GM18951 (cell line): ENCODE results near the gene INF2.
A peak's percentile ranks its signal among the peaks of the same experiment; 100 is the strongest.

Source experiments
- POLR2A ChIP-seq: IDR thresholded peaks from 4 replicates; pipeline ENCODE4 v1.6.1; 2011; ENCODE audit warnings: mild to moderate bottlenecking; ENCODE audit not compliant: insufficient read length, insufficient read depth; ENCODE audit errors: extremely low read depth
- in situ Hi-C: fragments of 300-500 bp; cut with MboI; formaldehyde crosslinking; loops from one replicate; pipeline ENCODE4 v1.12.0; 2022; ENCODE audit warnings: low sequenced_read_pairs, mixed read lengths, inconsistent platforms; ENCODE audit not compliant: unreplicated experiment

INF2 gene

GRCh38 chr14:104714066-104714465 lies 24.6 kb downstream of the INF2 start:
- no peak for TF ChIP-seq POLR2A
- in situ Hi-C loops: no loop called here

- TF ChIP-seq POLR2A: no peak
- in situ Hi-C loops: no loop called here
Measured at GRCh38 chr14:104714681-104715080, 25.3 kb downstream of the INF2 start.

- no peak for TF ChIP-seq POLR2A
- in situ Hi-C loops: no loop called here
Measured at GRCh38 chr14:104715416-104715815, 26.0 kb downstream of the INF2 start.

- TF ChIP-seq POLR2A: no peak
- in situ Hi-C loops: no loop called here
Measured at GRCh38 chr14:104715871-104716270, 26.5 kb downstream of the INF2 start.

- no peak for TF ChIP-seq POLR2A
- in situ Hi-C loops: no loop called here
Measured at GRCh38 chr14:104717137-104717536, 27.7 kb downstream of the INF2 start.

GRCh38 chr14:104717646-104718045 lies 28.2 kb downstream of the INF2 start:
- no peak for TF ChIP-seq POLR2A

GRCh38 chr14:104718147-104718546 lies 28.7 kb downstream of the INF2 start:
- in situ Hi-C loops: no loop called here
- no peak for TF ChIP-seq POLR2A

More at GRCh38 chr14:104717646-104718045, 28.2 kb downstream of the INF2 start:
- in situ Hi-C loops: no loop called here

GRCh38 chr14:104718871-104719270 lies 29.5 kb downstream of the INF2 start:
- in situ Hi-C loops: no loop called here
- no peak for TF ChIP-seq POLR2A

- in situ Hi-C loops: no loop called here
- TF ChIP-seq POLR2A: no peak
Measured at GRCh38 chr14:104719343-104719742, 29.9 kb downstream of the INF2 start.

GRCh38 chr14:104721505-104722431 lies 32.4 kb downstream of the INF2 start:
- TF ChIP-seq POLR2A: no peak
- in situ Hi-C loops: no loop called here

GRCh38 chr14:104722938-104723650 lies 33.7 kb downstream of the INF2 start:
- in situ Hi-C loops: no loop called here
- TF ChIP-seq POLR2A: no peak

- TF ChIP-seq POLR2A: peak; percentile 50
- in situ Hi-C loops: no loop called here
Measured at GRCh38 chr14:104723651-104724406, 34.4 kb downstream of the INF2 start, which contains the start of gene ADSS1. TSS of gene ADSS1 (plus strand) at chr14:104724229. CDS start at chr14:104724271, 42 bp downstream.

- TF ChIP-seq POLR2A: no peak
- in situ Hi-C loops: no loop called here
Measured at GRCh38 chr14:104724407-104724980, 35.1 kb downstream of the INF2 start.
